GM21528 (cell line): ENCODE data around the gene CALHM4.

Experiments used
- ATAC-seq: cut with Tn5 transposase; IDR thresholded peaks from one replicate; pipeline ENCODE4 v1.9.1; 2021; ENCODE audit warnings: mild to moderate bottlenecking, moderate library complexity; ENCODE audit not compliant: unreplicated experiment, low FRiP score

The CALHM4 gene

GRCh38 chr6:116553451-116553850 is at the start of gene CALHM4:
Gene CALHM4 (plus strand): TSS chr6:116553751. CDS start chr6:116553794, 43 bp downstream.
- no peak for ATAC-seq

- no peak for ATAC-seq
These were observed 46.2 kb upstream of the CALHM4 start for GRCh38 chr6:116507324-116507723.

- ATAC-seq, result no peak
These were observed 45.0 kb upstream of the CALHM4 start for GRCh38 chr6:116508527-116508926.

- ATAC-seq, result no peak
These were observed 42.0 kb upstream of the CALHM4 start, which contains the start of gene CALHM5 for GRCh38 chr6:116511424-116512110. Gene CALHM5 (plus strand): TSS chr6:116511639. CDS start chr6:116511697, 58 bp downstream.

GRCh38 chr6:116512111-116512559 is 41.4 kb upstream of the CALHM4 start:
- ATAC-seq, result peak; percentile 87

- no peak for ATAC-seq
These were observed 40.8 kb upstream of the CALHM4 start for GRCh38 chr6:116512734-116513133.

GRCh38 chr6:116513224-116513875 is 40.2 kb upstream of the CALHM4 start:
- ATAC-seq, result no peak

GRCh38 chr6:116514111-116514510 is 39.4 kb upstream of the CALHM4 start:
- no peak for ATAC-seq

- ATAC-seq, result no peak
These were observed 38.4 kb upstream of the CALHM4 start for GRCh38 chr6:116515141-116515540.

GRCh38 chr6:116518621-116519368 is 34.8 kb upstream of the CALHM4 start:
- no peak for ATAC-seq

- ATAC-seq, result no peak
These were observed 30.7 kb upstream of the CALHM4 start for GRCh38 chr6:116522896-116523295.

- no peak for ATAC-seq
These were observed 29.3 kb upstream of the CALHM4 start for GRCh38 chr6:116524236-116524635.

GRCh38 chr6:116528133-116528532 is 25.4 kb upstream of the CALHM4 start:
- ATAC-seq, result no peak

- ATAC-seq, result no peak
These were observed 24.8 kb upstream of the CALHM4 start for GRCh38 chr6:116528780-116529179.

GRCh38 chr6:116529466-116530290 is 23.9 kb upstream of the CALHM4 start:
- ATAC-seq, result no peak

GRCh38 chr6:116530436-116530835 is 23.1 kb upstream of the CALHM4 start:
- no peak for ATAC-seq

GRCh38 chr6:116531675-116532570 is 21.6 kb upstream of the CALHM4 start:
- peak; percentile 94 for ATAC-seq

- no peak for ATAC-seq
These were observed 20.2 kb upstream of the CALHM4 start for GRCh38 chr6:116533233-116533957.

- ATAC-seq, result no peak
These were observed 18.4 kb upstream of the CALHM4 start for GRCh38 chr6:116535109-116535508.
